Erythroblast (primary cell): ENCODE data around the gene TEX264.

Source experiments
- GATA1 ChIP-seq: IDR thresholded peaks from 2 replicates; pipeline ENCODE4 v1.6.1; 2011; ENCODE audit warnings: low read depth, mild to moderate bottlenecking, control low read depth, low read length, moderate library complexity
- POLR2A ChIP-seq: IDR thresholded peaks from 2 replicates; pipeline ENCODE4 v1.6.1; 2011; ENCODE audit warnings: mild to moderate bottlenecking, low read length

DNA sequence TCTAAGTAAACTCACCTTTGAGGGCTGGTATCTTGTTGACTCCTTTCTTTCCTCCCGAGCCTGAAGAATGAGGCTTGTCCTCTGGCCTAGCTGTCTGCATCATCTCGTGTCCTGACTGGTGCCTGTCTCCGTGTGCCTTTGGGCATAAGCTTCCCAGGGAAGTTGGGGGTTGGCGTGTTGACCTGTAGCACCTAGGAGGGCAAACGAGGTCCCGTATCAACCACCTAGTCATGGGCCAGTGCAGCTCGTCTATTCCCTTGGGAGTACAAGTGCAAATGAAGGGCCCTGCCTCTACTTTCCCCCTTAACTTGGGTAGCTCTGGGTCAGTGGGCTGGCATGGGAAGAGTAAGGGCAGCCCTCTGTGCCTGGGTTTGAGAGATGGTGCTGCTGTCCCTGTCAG is 8.7 kb downstream of the TEX264 start:
- TF ChIP-seq POLR2A (no peak), GATA1 (no peak)
